GM06990 (cell line): ENCODE measurements around the gene CD84.
A peak's percentile ranks its signal among the peaks of the same experiment; 100 is the strongest.
"Not testable (repeated sequence)": the region's sequence is repeated elsewhere in the genome, so short reads cannot be mapped to it uniquely, and the experiment has no call there.

Experiments
- DNase-seq: peaks from one replicate; pipeline ENCODE4 v3.0.0-alpha.2; 2011; ENCODE audit not compliant: insufficient read length; ENCODE audit errors: extremely low read depth
- H3K27me3 ChIP-seq: replicated peaks from 2 replicates; pipeline ENCODE4 v1.6.0; 2011; ENCODE audit warnings: low read length; ENCODE audit not compliant: control insufficient read depth, insufficient read depth
- H3K36me3 ChIP-seq: 2 replicates; pipeline ENCODE4 v1.5.1; 2011; ENCODE audit warnings: low read length; ENCODE audit not compliant: control insufficient read depth, insufficient read depth
- H3K4me3 ChIP-seq: replicated peaks from 2 replicates; pipeline ENCODE4 v1.5.1; 2011; ENCODE audit warnings: low read depth, mild to moderate bottlenecking, control low read depth, low read length
- TF ChIP-seq, protein P1 (sequence below): IDR thresholded peaks from 2 replicates; pipeline ENCODE4 v1.5.1; 2011; ENCODE audit warnings: low read length, control low read depth, mild to moderate bottlenecking, inconsistent platforms; ENCODE audit not compliant: insufficient read depth, poor library complexity, severe bottlenecking

Gene CD84

DNA sequence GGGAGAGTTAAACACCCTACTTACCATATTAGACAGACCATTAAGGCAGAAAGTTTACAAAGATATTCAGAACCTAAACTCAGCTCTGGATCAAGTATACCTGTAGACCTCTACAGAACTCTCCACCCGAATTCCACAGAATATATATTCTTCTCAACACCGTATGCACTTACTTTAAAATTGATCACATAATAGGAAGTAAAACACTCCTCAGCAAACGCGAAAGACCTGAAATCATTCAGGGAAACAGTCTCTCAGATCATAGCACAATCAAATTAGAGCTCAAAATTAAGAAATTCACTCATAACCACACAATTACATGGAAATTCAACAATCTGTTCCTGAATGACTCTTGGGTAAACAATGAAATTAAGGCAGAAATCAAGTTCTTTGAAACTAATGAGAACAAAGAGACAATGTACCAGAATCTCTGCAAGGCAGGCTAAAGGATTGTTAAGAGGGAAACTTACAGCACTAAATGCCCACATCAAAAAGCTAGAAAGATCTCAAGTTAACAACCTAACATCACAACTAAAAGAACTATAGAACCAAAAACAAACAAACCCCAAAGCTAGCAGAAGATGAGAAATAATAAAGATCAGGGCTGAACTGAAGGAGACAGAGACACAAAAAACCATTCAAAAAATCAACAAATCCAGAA, 19.1 kb downstream of the CD84 start:
- H3K36me3 ChIP-seq: no peaks in the 10 kb centered on the region
- H3K4me3 ChIP-seq: no peak overlapping the region
- TF ChIP-seq, protein P1, sequence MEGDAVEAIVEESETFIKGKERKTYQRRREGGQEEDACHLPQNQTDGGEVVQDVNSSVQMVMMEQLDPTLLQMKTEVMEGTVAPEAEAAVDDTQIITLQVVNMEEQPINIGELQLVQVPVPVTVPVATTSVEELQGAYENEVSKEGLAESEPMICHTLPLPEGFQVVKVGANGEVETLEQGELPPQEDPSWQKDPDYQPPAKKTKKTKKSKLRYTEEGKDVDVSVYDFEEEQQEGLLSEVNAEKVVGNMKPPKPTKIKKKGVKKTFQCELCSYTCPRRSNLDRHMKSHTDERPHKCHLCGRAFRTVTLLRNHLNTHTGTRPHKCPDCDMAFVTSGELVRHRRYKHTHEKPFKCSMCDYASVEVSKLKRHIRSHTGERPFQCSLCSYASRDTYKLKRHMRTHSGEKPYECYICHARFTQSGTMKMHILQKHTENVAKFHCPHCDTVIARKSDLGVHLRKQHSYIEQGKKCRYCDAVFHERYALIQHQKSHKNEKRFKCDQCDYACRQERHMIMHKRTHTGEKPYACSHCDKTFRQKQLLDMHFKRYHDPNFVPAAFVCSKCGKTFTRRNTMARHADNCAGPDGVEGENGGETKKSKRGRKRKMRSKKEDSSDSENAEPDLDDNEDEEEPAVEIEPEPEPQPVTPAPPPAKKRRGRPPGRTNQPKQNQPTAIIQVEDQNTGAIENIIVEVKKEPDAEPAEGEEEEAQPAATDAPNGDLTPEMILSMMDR: no peak
- no peaks in the 10 kb centered on the region for H3K27me3 ChIP-seq
- DNase-seq: no peak

DNA sequence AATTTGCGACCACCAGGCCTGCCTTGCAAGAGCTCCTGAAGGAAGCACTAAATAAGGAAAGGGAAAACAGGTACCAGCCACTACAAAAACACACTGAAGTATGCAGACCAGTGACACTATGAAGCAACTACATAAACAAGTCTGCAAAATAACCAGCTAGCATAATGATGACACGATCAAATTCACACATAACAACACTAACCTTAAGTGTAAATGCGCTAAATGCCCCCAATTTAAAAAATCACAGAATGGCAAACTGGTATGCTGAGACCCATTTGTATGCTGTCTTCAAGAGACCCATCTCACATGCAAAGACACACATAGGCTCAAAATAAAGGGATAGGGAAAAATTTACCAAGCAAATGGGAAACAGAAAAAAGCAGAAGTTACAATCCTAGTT, 19.9 kb downstream of the CD84 start:
- DNase-seq, H3K27me3 ChIP-seq, H3K4me3 ChIP-seq, H3K36me3 ChIP-seq: not testable (repeated sequence)

DNA sequence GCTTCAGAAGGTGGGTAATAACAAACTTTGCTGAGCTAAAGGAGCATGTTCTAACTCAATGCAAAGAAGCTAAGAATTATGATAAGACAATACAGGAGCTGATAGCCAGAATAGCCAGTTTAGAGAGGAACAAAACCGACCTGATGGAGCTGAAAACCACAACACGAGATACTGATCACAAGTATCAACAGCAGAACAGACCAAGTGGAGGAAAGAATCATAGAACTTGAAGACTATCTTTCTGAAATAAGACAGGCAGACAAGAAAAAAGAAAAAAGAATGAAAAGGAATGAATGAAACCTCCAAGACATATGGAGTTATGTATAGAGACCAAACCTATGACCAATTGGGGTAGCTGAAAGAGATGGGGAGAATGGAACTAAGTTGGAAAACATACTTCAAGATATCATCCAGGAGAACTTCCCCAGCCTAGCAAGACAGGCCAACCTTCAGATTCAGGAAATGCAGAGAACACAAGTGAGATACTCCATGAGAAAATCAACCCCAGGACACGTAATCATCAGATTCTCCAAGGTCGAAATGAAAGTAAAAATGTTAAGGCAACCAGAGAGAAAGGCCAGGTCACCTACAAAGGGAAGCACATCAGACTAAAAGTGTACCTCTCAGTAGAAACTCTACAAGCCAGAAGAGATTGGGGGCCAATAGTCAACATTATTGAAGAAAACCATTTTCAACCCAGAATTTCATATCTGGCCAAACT, 20.5 kb downstream of the CD84 start:
- TF ChIP-seq, protein P1: no peak
- H3K36me3 ChIP-seq: no peaks in the 10 kb centered on the region
- H3K4me3 ChIP-seq: no peak overlapping the region
- no peaks in the 10 kb centered on the region for H3K27me3 ChIP-seq
- no peak for DNase-seq

DNA sequence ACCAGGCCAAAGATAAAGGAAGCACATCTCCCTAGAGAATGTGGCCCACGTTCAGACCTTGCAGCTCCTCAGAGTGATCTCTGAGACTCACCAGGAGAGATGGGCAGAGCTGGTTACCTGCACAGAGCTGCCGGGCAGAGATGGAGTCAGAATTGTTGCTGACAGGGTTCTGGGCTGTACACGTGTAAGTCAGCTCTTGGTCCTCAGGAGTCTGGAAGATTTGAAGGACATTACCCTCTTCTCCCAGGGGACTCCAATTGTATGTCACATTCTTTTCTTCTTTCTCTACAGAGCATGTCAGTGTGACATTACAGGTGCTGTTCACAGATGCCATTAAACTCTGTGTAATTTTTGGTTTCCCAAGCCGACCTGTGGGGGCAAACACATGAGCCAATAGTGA, 25.5 kb downstream of the CD84 start:
- TF ChIP-seq, protein P1: no peak
- Histone ChIP-seq H3K27me3 (no peaks in the 10 kb centered on the region), H3K36me3 (no peaks in the 10 kb centered on the region), H3K4me3 (no peak overlapping the region)
- DNase-seq: no peak

DNA sequence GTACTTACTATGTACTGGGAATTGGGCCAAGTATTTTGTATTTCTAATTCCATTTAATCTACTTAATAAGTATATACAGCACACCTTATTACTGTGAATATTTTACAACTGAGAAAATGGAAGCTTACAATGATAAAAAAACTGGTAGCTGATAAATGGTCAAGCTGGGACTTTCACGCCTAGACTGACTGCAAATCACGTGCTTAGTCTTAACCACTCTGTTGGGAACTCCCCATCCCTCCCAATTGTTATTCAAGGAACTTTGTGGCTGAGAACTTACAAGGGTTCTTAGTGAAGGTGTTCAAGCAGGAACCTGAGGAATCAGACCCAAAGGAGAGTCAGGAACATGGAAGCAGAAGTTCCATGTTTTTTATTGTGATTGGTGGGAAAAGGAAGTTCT, 26.9 kb downstream of the CD84 start:
- TF ChIP-seq, protein P1: no peak
- Histone ChIP-seq H3K4me3 (no peak overlapping the region), H3K36me3 (no peaks in the 10 kb centered on the region), H3K27me3 (no peaks in the 10 kb centered on the region)
- no peak for DNase-seq

DNA sequence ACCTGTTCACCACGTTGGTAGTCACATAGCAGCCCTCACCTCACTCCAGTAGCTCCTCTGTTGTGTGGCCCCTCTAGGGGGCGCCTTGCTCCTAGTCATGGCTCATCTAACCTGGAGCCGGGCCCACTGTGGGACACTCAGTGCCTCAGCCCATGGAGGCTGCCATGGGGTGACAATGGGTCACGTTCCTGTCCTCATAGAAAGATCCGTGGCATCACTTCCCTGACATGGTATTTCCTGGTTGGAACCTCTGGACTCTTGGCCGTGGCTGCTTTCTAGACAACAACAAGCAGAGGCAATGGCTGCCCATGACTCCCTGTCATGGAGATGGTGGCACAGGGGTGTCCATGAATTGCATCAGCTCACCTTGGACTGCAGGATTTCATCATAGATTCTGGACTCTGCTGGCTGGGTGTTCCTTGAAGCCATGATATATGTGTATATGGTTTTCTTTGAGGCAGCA, 28.7 kb downstream of the CD84 start:
- no peaks in the 10 kb centered on the region for H3K27me3 ChIP-seq
- no peak overlapping the region for H3K4me3 ChIP-seq
- no peaks in the 10 kb centered on the region for H3K36me3 ChIP-seq
- TF ChIP-seq, protein P1: peak; percentile 71
- no peak for DNase-seq
